ENCODE measurements around the gene ATG7. TPM values are rescaled to one million over a fixed set of nuclear protein-coding genes. Genes with fewer than 3 reads are reported as not detected.
"Not testable (repeated sequence)": the region's sequence is repeated elsewhere in the genome, so short reads cannot be mapped to it uniquely, and the experiment has no call there.

Gene ATG7
- total RNA-seq, 8 experiments from 2014 or later: 16.9 to 39.4 (median 24.8) TPM

DNA sequence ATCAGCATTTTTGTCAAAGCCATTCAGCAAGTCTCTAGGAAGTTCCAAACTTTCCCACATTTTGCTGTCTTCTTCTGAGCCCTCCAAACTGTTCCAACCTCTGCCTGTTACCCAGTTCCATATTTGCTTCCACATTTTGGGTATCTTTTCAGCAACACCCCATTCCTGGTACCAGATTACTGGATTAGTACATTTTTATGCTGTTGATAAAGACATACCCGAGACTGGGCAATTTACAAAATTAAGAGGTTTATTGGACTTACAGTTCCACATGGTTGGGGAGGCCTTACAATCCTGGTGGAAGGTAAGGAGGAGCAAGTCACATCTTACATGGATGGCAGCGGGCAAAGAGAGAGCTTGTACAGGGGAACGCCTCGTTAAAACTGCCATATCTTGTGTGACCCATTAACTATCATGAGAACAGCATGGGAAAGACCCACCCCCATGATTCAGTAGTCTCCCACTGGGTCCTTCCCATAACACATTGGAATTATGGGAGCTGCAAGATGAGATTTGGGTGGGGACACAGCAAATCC, 136.2 kb downstream of the ATG7 start:
- WGBS, 10 experiments: 88 to 100% (median 100%) methylated on average over 1 to 4 of the region's 4 CpGs; no CpG with 5 or more reads in 2 of the 10 experiments
- H3K4me3 ChIP-seq; in situ Hi-C loops (cut with MboI; ENCODE audit: low pct_unique_long_range_greater_than_20kb in 2 of 9, low sequenced_read_pairs in 9 of 9, unreplicated experiment in 9 of 9); H3K4me1 ChIP-seq (replicated peaks in 1 of 2); ATAC-seq (replicated peaks in 6 of 8); H3K27ac ChIP-seq: not testable (repeated sequence)

DNA sequence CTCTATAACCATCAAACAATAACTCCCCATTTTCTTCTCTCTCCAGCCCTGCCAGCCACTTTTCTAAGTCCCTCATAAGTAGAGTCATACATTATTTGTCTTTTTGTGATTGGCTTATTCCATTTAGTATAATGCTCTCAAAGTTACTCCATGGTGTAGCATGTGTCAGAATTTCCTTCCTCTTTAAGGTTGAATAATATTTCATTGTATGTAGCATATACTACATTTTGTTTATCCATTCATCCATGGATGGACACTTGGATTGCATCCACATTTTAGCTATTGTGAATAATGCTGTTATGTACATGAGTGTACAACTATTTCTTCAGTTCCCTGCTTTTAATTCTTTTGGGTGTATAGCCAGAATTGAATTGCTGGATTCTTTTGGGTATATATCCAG, 138.4 kb downstream of the ATG7 start:
- Histone ChIP-seq H3K27ac (no peak overlapping the region), H3K4me3 (no peak overlapping the region), H3K4me1 (replicated peaks in 1 of 2) (no peaks in the 10 kb centered on the region)
- in situ Hi-C loops (cut with MboI; ENCODE audit: low pct_unique_long_range_greater_than_20kb in 2 of 9, low sequenced_read_pairs in 9 of 9, unreplicated experiment in 9 of 9): no loop called here
- ATAC-seq (replicated peaks in 6 of 8): no peak

- H3K27ac ChIP-seq: no peak overlapping the region
- no peaks in the 10 kb centered on the region for H3K4me1 ChIP-seq (replicated peaks in 1 of 2)
- no peak for ATAC-seq (replicated peaks in 6 of 8)
- in situ Hi-C loops (cut with MboI; ENCODE audit: low pct_unique_long_range_greater_than_20kb in 2 of 9, low sequenced_read_pairs in 9 of 9, unreplicated experiment in 9 of 9): no loop called here
- no peak overlapping the region for H3K4me3 ChIP-seq
Measured at GRCh38 chr3:11411956-11412355, 139.8 kb downstream of the ATG7 start.

DNA sequence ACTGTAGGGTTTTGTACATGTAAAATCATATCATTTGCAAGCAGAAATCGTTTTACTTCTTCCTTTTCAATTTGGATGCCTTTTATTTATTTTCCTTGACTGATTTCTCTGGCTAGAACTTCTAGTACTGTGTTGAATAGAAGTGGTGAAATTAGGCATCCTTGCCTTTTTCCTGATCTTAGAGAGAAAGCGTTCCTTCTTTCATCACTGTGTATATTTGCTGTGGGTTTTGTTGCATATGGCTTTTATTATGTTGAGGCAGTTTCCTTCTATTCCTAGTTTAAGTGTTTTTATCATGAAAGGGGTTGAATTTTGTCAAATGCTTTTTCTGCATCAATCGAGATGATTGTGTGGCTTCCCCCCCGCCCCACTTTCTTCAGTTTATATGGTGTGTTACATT, 140.9 kb downstream of the ATG7 start:
- WGBS, 10 experiments: 13 to 85% (median 63%) methylated on average over 1 to 4 of the region's 4 CpGs
- in situ Hi-C loops (cut with MboI; ENCODE audit: low pct_unique_long_range_greater_than_20kb in 2 of 9, low sequenced_read_pairs in 9 of 9, unreplicated experiment in 9 of 9): no loop called here
- ATAC-seq (replicated peaks in 6 of 8): no peak
- Histone ChIP-seq H3K4me3 (no peak overlapping the region), H3K4me1 (replicated peaks in 1 of 2) (no peaks in the 10 kb centered on the region), H3K27ac (no peak overlapping the region)

- in situ Hi-C loops (cut with MboI; ENCODE audit: low pct_unique_long_range_greater_than_20kb in 2 of 9, low sequenced_read_pairs in 9 of 9, unreplicated experiment in 9 of 9): no loop called here
- Histone ChIP-seq H3K4me3 (no peak overlapping the region), H3K4me1 (replicated peaks in 1 of 2) (no peaks in the 10 kb centered on the region), H3K27ac (no peak overlapping the region)
- ATAC-seq (replicated peaks in 6 of 8): no peak
- 29 to 100% (median 93%) methylated on average over 1 of the region's 1 CpG; no CpG with 5 or more reads in 4 of the 10 experiments for WGBS, 10 experiments
Measured at GRCh38 chr3:11415099-11415498, 142.9 kb downstream of the ATG7 start.

- WGBS, 10 experiments: 0 to 71% (median 49%) methylated on average over 1 of the region's 1 CpG; no CpG with 5 or more reads in 2 of the 10 experiments
Measured at GRCh38 chr3:11420066-11420465, 147.9 kb downstream of the ATG7 start.

GRCh38 chr3:11422291-11422690, 150.1 kb downstream of the ATG7 start:
- no peak for ATAC-seq (replicated peaks in 6 of 8)
- WGBS, 10 experiments: 86 to 100% (median 100%) methylated on average over 1 of the region's 1 CpG; no CpG with 5 or more reads in 3 of the 10 experiments
- in situ Hi-C loops (cut with MboI; ENCODE audit: low pct_unique_long_range_greater_than_20kb in 2 of 9, low sequenced_read_pairs in 9 of 9, unreplicated experiment in 9 of 9): no loop called here
- Histone ChIP-seq H3K27ac (no peak overlapping the region), H3K4me3 (no peak overlapping the region), H3K4me1 (replicated peaks in 1 of 2) (no peaks in the 10 kb centered on the region)

More at GRCh38 chr3:11420066-11420465, 147.9 kb downstream of the ATG7 start:
- Histone ChIP-seq H3K4me3 (no peak overlapping the region), H3K27ac (no peak overlapping the region), H3K4me1 (replicated peaks in 1 of 2) (no peaks in the 10 kb centered on the region)
- no peak for ATAC-seq (replicated peaks in 6 of 8)
- in situ Hi-C loops (cut with MboI; ENCODE audit: low pct_unique_long_range_greater_than_20kb in 2 of 9, low sequenced_read_pairs in 9 of 9, unreplicated experiment in 9 of 9): no loop called here

DNA sequence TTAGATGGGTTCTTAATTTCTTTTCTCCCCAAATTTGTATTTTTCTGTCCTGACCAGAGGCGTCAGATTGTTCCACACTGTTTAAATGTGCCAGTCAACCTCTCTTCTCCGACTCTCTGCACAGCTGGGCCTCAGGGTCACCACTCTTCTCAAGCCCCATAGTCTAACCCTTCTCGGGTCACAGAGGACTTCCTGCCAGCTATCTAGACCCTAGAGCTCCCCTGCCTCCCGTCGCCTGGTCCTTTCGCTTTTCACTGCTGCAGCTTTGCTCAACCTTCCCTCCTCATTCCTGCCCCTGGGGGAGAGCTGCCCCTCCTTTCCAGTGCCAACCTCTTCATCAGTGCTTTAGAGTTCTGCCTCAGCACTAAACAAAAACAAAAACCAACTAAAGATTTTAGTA, 151.7 kb downstream of the ATG7 start:
- no peaks in the 10 kb centered on the region for H3K4me1 ChIP-seq (replicated peaks in 1 of 2)
- no peak for ATAC-seq (replicated peaks in 6 of 8)
- H3K4me3 ChIP-seq: no peak overlapping the region
- no peak overlapping the region for H3K27ac ChIP-seq
- in situ Hi-C loops (cut with MboI; ENCODE audit: low pct_unique_long_range_greater_than_20kb in 2 of 9, low sequenced_read_pairs in 9 of 9, unreplicated experiment in 9 of 9): no loop called here
- 76 to 100% (median 88%) methylated on average over 1 to 6 of the region's 6 CpGs; no CpG with 5 or more reads in 3 of the 10 experiments for WGBS, 10 experiments

DNA sequence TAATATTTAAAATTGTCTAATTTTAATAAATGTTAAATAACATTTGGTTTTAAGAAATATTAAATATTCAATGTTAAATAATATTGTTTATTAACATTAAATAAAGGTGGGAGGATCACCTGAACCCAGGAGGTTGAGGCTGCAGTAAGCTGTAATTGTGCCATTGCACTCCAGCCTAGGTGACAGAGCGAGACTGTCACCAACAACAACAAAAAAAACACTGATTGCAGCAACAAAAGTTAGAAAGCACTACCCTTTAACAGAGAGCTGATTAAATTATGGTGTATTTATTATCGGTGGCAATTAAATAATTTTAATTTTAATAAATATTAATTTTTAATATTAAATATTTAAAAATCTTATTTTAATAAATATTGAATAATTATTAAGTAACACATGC, 152.1 kb downstream of the ATG7 start:
- H3K4me3 ChIP-seq: no peak overlapping the region
- in situ Hi-C loops (cut with MboI; ENCODE audit: low pct_unique_long_range_greater_than_20kb in 2 of 9, low sequenced_read_pairs in 9 of 9, unreplicated experiment in 9 of 9): no loop called here
- ATAC-seq (replicated peaks in 6 of 8): no peak
- WGBS, 10 experiments: 93 to 100% (median 100%) methylated on average over 1 to 2 of the region's 2 CpGs
- no peak overlapping the region for H3K27ac ChIP-seq
- no peaks in the 10 kb centered on the region for H3K4me1 ChIP-seq (replicated peaks in 1 of 2)

- Histone ChIP-seq H3K4me1 (replicated peaks in 1 of 2) (peaks cover 7 to 8% of the 10 kb centered on the region in 2 donors), H3K4me3 (no peak overlapping the region), H3K27ac (no peak overlapping the region)
- no peak for ATAC-seq (replicated peaks in 6 of 8)
- in situ Hi-C loops (cut with MboI; ENCODE audit: low pct_unique_long_range_greater_than_20kb in 2 of 9, low sequenced_read_pairs in 9 of 9, unreplicated experiment in 9 of 9): no loop called here
- 53 to 96% (median 86%) methylated on average over 4 to 6 of the region's 6 CpGs for WGBS, 10 experiments
Measured at GRCh38 chr3:11430207-11430606, 158.0 kb downstream of the ATG7 start.

DNA sequence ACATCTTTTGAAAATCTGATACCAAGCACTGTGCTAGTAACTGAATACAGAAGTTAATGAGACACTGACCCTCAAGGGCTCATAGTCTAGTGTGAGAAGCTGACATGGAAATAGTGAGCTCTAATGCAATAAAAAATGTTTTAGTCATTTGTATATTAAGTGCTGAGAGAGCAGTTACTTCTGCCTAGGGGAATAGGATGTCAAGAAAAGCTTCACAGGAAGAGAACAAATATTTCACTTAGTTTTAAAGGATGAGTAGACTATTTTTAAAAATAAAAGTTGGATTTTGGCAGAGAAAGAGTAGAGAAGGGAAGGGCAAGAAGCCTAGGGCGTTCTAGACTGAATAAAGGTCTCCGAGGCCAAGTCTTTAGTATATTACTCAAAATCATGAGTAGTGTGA, 158.4 kb downstream of the ATG7 start:
- ATAC-seq (replicated peaks in 6 of 8): peak in 1 of 8 experiments; percentile 48
- in situ Hi-C loops (cut with MboI; ENCODE audit: low pct_unique_long_range_greater_than_20kb in 2 of 9, low sequenced_read_pairs in 9 of 9, unreplicated experiment in 9 of 9): no loop called here
- Histone ChIP-seq H3K4me1 (replicated peaks in 1 of 2) (peaks cover 7 to 8% of the 10 kb centered on the region in 2 donors), H3K27ac (no peak overlapping the region), H3K4me3 (no peak overlapping the region)
- WGBS, 10 experiments: 57 to 100% (median 94%) methylated on average over 1 to 2 of the region's 2 CpGs; no CpG with 5 or more reads in 3 of the 10 experiments

- Histone ChIP-seq H3K4me1 (replicated peaks in 1 of 2) (peaks cover 7 to 8% of the 10 kb centered on the region in 2 donors), H3K27ac (no peak overlapping the region), H3K4me3 (no peak overlapping the region)
- in situ Hi-C loops (cut with MboI; ENCODE audit: low pct_unique_long_range_greater_than_20kb in 2 of 9, low sequenced_read_pairs in 9 of 9, unreplicated experiment in 9 of 9): no loop called here
- no peak for ATAC-seq (replicated peaks in 6 of 8)
- 70 to 100% (median 100%) methylated on average over 1 to 3 of the region's 3 CpGs; no CpG with 5 or more reads in 1 of the 10 experiments for WGBS, 10 experiments
Measured at GRCh38 chr3:11431319-11431718, 159.1 kb downstream of the ATG7 start.

DNA sequence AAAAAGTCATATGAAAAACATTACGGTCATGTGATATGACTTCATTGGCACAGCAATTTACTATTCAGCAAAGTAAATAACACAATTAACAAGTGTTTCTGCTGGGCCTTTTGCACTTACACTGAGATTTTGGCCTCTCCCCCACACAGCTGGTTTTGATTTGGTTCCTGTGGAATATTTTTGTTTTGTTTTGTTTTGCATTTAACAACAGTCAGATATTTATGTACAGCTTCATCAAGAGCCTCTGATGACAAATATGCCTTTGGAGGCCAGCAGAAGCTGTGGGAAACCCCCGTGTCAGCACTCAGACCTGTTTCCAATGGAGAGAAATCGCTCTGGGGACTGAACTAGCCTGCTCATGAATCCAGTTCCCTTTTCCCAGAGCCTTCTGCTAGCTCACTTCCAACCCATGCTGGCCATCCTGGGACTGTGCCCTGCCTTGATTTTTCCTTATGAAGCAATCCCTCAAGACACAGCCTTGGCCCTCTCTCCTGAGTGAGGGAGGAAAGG, 161.9 kb downstream of the ATG7 start:
- in situ Hi-C loops (cut with MboI; ENCODE audit: low pct_unique_long_range_greater_than_20kb in 2 of 9, low sequenced_read_pairs in 9 of 9, unreplicated experiment in 9 of 9): no loop called here
- peaks cover 7 to 8% of the 10 kb centered on the region in 2 donors for H3K4me1 ChIP-seq (replicated peaks in 1 of 2)
- peak in 4 of 8 experiments; percentile 49 to 94 (median 85) for ATAC-seq (replicated peaks in 6 of 8)
- WGBS, 10 experiments: 0 to 100% (median 84%) methylated on average over 1 to 3 of the region's 3 CpGs; no CpG with 5 or more reads in 1 of the 10 experiments
- H3K27ac ChIP-seq: no peak overlapping the region
- H3K4me3 ChIP-seq: no peak overlapping the region

- H3K4me3 ChIP-seq: no peak overlapping the region
- no peak overlapping the region for H3K27ac ChIP-seq
- in situ Hi-C loops (cut with MboI; ENCODE audit: low pct_unique_long_range_greater_than_20kb in 2 of 9, low sequenced_read_pairs in 9 of 9, unreplicated experiment in 9 of 9): no loop called here
- peaks cover 7 to 8% of the 10 kb centered on the region in 2 donors for H3K4me1 ChIP-seq (replicated peaks in 1 of 2)
- ATAC-seq (replicated peaks in 6 of 8): no peak
- WGBS, 10 experiments: 40 to 100% (median 93%) methylated on average over 1 to 6 of the region's 6 CpGs; no CpG with 5 or more reads in 2 of the 10 experiments
Measured at GRCh38 chr3:11434563-11435096, 162.4 kb downstream of the ATG7 start.
